ENCODE data around the gene EHD3.
"Not testable (repeated sequence)": the region's sequence is repeated elsewhere in the genome, so short reads cannot be mapped to it uniquely, and the experiment has no call there.

The EHD3 gene

GRCh38 chr2:31256611-31257382, 22.8 kb downstream of the EHD3 start:
- no peak for DNase-seq (ENCODE audit: low spot score)

DNA sequence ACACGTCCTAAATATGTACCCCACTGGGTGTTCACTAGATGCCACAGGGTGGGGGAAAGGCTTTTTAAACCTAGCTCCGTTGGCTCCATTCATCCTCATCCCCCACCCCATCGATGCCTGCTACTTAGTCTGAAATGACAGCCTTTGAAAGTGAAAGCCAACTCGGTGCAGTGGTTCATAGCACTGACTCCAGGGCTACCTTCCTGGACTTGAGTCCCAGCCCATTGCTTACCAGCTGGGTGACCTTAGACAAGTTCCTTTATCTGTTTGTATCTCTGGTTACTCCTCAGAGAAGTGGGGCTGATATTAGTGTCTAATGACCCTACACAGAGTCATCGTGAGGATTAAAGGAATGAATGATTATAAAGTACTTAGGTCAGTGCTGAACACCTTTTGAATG, 24.4 kb downstream of the EHD3 start:
- DNase-seq (ENCODE audit: low spot score): no peak

GRCh38 chr2:31259075-31259474, 25.1 kb downstream of the EHD3 start:
- DNase-seq (ENCODE audit: low spot score): no peak

GRCh38 chr2:31260870-31261269, 26.9 kb downstream of the EHD3 start:
- peak; percentile 86 for DNase-seq (ENCODE audit: low spot score)

DNA sequence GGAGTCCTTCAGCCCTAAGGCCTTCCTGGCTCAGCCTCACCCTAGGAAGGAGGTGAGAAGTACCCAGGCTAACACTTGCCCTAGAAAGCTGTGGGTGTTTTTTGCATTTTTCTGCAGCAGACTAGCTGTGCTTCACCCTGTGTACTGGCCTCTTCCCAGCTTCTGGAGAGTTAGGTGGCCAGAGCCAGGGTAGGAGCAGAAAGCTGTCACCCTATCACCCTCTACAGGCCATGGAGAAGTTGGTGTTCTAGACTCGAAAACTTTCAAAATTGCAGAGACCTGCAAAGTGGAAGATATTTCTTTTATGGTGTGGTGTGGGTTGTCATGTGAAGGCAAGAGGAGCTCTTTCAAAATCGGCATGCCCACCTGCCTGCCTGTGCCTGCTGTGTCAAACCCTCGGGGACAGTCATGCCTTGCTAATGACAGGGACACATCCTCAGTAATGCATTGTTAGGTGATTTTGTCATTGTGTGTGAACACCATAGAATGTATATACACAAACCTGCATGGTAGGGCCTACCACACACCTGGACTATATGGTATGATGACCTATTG, 29.8 kb downstream of the EHD3 start:
- DNase-seq (ENCODE audit: low spot score): peak; percentile 55

DNA sequence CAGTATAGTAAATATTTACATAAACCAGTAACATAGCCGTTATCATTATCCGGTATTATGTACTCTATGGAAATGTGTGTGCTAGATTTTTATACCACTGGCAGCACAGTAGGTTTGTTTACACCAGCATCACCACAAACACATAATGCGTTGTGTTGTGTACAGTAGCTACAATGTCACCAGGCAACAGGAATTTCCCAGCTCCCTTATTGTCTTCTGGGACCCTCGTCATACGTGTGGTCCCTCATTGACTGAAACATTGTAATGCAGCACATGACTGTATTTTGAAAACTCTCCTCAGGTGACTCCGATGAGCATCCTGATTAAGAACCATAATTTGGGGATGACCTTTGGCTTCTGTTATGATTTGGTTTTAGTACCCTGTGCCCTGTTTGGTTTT, 31.3 kb downstream of the EHD3 start:
- no peak for DNase-seq (ENCODE audit: low spot score)

GRCh38 chr2:31266804-31267203, 32.9 kb downstream of the EHD3 start:
- DNase-seq (ENCODE audit: low spot score): no peak

GRCh38 chr2:31267437-31268120, 33.6 kb downstream of the EHD3 start:
- no peak for DNase-seq (ENCODE audit: low spot score)

DNA sequence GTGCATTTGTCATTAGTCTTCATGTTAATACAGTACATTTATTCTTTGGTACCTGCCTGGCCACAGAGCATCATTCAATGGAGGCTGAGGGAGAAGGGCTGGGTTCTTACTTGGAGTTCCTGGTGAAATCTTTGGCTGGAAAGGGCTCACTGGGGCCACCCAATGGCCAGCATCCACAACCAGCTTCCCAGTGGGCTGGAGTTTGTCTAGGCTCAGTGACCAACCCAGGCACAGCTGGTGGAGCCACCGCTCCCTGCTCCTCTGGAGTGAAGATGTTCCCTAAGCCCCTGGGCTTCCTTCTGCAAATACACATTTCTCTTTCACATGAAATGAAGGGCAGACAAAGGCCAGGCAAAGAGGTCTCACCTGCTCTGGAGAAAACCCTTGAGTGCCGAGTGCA, 34.4 kb downstream of the EHD3 start:
- DNase-seq (ENCODE audit: low spot score): no peak

- DNase-seq (ENCODE audit: low spot score): no peak
Measured at GRCh38 chr2:31269087-31269486, 35.1 kb downstream of the EHD3 start.

GRCh38 chr2:31270131-31270530, 36.2 kb downstream of the EHD3 start:
- DNase-seq (ENCODE audit: low spot score): no peak

DNA sequence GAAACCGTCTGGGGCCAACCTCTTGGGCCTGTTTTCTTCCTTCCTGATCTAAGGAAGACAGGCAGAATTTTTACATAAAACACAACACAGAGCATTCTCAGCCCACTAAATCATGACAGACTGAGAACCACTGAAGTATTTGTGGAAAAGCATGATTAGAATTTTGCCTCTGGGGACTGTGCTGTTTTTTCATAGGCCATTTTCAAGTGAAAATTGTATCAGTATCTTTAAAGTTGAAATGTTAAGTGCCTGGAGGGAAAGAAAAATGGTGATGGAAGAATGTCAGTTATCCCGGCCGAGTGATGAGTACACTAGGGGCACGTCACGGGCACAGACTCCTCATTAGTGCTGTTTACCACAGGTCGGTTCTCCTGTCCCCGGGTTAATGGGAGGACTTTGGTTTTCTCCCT, 36.9 kb downstream of the EHD3 start:
- no peak for DNase-seq (ENCODE audit: low spot score)

GRCh38 chr2:31271851-31272267, 37.9 kb downstream of the EHD3 start:
- DNase-seq (ENCODE audit: low spot score): no peak

DNA sequence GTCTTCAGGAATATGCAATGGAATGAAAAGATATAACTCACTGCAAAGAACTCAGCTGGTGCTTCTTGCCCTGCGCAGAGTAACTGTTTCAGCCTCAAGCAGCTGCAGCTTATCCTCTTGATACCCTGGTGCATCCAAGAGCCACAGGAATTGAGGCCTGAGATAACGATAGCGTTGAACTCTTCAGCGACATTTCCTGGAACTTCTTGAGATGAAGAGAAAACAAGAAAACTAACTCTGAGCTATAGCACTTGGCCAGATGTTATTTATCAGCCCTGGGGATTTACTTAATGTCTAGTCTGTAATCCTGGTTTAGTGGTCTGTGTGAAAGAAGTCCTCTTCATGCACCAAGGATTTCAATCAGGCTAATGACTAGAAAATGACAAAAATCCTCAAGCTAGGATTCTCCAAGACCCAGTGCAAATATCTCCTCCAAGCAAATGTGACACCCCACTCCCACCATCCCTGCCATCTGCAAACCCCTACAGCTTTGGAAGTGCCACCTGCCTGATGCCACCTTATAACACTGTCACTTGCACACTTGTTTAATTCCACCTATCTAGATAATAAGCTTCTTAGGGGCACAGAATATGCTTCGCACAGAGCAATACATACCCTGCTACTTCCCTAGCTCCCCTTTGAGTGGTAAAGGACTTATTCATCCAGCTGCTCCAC, 40.6 kb downstream of the EHD3 start:
- no peak for DNase-seq (ENCODE audit: low spot score)

GRCh38 chr2:31275976-31276375, 42.0 kb downstream of the EHD3 start:
- no peak for DNase-seq (ENCODE audit: low spot score)

GRCh38 chr2:31277621-31278020, 43.7 kb downstream of the EHD3 start:
- no peak for DNase-seq (ENCODE audit: low spot score)

- no peak for DNase-seq (ENCODE audit: low spot score)
Measured at GRCh38 chr2:31282634-31283033, 48.7 kb downstream of the EHD3 start.

DNA sequence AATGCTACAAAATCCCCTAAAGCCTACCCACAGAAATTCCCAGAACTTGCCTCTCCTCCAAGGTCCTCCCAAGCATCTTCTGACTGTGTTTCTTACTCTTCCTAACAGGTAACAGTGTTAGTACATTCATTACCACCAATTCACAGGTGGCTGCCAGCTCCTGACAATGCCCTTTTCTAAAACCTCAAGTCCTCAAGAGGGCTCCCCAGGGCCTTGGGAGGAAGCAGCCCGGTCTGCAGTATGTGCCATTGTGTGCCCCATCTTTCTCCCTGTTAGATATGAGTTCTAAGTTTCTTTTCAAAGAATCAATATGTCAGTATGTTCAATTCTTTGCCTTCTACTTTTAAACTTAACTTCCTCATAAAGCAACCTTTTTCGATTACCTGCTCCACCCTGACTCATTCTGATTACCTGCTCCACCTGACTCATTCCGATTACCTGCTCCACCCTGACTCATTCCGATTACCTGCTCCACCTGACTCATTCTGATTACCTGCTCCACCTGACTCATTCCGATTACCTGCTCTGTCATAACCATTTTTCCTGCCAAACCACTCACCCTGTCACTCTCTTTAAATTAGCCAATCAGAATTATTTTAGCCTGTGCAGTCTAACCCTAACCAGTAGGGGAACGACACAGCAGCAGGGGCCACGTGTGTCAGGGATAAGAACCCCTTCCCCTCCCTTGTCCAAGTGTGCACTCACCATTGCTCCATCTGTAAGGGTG, 49.4 kb downstream of the EHD3 start:
- DNase-seq (ENCODE audit: low spot score): not testable (repeated sequence)

- no peak for DNase-seq (ENCODE audit: low spot score)
Measured at GRCh38 chr2:31284107-31284506, 50.2 kb downstream of the EHD3 start.

DNA sequence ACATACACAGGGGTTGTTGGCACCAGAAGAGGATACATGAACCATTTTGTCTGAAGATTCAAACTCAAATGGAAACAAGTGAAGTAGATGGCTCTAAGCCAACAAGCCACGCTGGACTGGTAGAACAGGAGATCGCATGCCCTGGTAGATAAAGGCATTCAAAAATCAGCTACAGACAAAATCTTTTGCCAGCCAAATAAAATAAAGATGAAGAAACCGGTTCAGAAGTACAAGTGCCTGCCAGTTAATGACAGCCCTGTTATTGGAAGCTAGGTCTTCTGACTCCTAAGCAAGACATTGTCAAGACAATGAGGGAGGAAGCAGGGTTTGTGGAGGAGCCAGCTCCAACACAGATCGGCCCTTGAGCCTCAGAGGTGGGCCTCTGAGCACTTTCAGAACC, 52.3 kb downstream of the EHD3 start:
- no peak for DNase-seq (ENCODE audit: low spot score)

DNA sequence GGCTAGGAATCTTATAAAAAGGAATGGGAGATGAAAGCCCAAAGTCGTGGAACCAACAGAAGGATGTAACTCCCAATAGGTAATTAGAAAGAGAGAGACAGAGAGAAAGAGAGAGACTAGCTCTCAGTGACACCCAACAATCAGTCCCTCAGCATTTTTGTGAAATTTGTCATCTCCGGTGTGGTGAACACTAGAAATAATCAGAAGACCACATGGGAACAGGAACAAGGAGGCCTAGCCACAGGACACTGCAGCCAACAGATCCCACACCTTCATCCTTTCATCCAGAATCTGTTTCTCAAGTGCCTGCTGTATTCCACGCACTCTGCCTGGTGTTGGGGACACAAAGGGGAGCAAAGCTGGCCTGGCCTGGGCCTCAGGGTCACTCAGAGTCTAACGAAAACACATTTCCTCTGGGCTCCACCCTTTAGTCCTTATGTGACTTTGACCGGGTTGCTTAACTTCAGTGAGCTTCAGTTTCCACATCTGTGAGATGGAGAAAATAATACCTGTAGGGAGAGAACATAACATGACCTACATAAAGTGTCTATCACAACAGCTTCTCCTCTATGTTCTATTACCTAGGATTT, 53.1 kb downstream of the EHD3 start:
- no peak for DNase-seq (ENCODE audit: low spot score)

- no peak for DNase-seq (ENCODE audit: low spot score)
Measured at GRCh38 chr2:31287654-31288053, 53.7 kb downstream of the EHD3 start.
